ENCODE measurements around the gene FAM169A.
"Not testable (repeated sequence)": the region's sequence is repeated elsewhere in the genome, so short reads cannot be mapped to it uniquely, and the experiment has no call there.

FAM169A gene

GRCh38 chr5:74863726-74864125, 2.5 kb downstream of the FAM169A start:
- Histone ChIP-seq H4K20me1 (ENCODE audit: insufficient read depth, low read length) (no peaks in the 10 kb centered on the region), H3F3A (ENCODE audit: insufficient read depth, low read length) (no peaks in the 10 kb centered on the region), H3K4me2 (ENCODE audit: low read depth, low read length) (no peak overlapping the region), H3K4me3 (ENCODE audit: low read length) (no peak overlapping the region), H3K9ac (ENCODE audit: low read length) (no peak overlapping the region), H3K36me3 (replicated peaks; ENCODE audit: insufficient read depth, low read length) (no peaks in the 10 kb centered on the region), H3K27ac (ENCODE audit: low read length) (no peak overlapping the region), H3K79me2 (ENCODE audit: low read length) (no peaks in the 10 kb centered on the region), H3K9me2 (replicated peaks; ENCODE audit: insufficient read depth, low read length) (no peaks in the 10 kb centered on the region), H2AFZ (ENCODE audit: low read length) (no peak overlapping the region), H3K9me3 (replicated peaks; ENCODE audit: insufficient read depth, low read length) (no peaks in the 10 kb centered on the region), H3K27me3 (replicated peaks; ENCODE audit: insufficient read depth, low read length) (no peaks in the 10 kb centered on the region), H3K4me1 (ENCODE audit: low read length) (no peaks in the 10 kb centered on the region)
- no peak for DNase-seq
- TF ChIP-seq, protein P1, sequence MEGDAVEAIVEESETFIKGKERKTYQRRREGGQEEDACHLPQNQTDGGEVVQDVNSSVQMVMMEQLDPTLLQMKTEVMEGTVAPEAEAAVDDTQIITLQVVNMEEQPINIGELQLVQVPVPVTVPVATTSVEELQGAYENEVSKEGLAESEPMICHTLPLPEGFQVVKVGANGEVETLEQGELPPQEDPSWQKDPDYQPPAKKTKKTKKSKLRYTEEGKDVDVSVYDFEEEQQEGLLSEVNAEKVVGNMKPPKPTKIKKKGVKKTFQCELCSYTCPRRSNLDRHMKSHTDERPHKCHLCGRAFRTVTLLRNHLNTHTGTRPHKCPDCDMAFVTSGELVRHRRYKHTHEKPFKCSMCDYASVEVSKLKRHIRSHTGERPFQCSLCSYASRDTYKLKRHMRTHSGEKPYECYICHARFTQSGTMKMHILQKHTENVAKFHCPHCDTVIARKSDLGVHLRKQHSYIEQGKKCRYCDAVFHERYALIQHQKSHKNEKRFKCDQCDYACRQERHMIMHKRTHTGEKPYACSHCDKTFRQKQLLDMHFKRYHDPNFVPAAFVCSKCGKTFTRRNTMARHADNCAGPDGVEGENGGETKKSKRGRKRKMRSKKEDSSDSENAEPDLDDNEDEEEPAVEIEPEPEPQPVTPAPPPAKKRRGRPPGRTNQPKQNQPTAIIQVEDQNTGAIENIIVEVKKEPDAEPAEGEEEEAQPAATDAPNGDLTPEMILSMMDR (IDR thresholded peaks at IDR 0.05; ENCODE audit: low read length) = no peak
- TF ChIP-seq EZH2phosphoT487 (IDR thresholded peaks at IDR 0.05; ENCODE audit: low read length) (no peak), EZH2 (optimal IDR thresholded peaks at IDR 0.05; ENCODE audit: low read depth, low read length) (no peak)

GRCh38 chr5:74862221-74862620, 4.0 kb downstream of the FAM169A start:
- DNase-seq = no peak
- Histone ChIP-seq H2AFZ (ENCODE audit: low read length) (no peak overlapping the region), H3K79me2 (ENCODE audit: low read length) (no peaks in the 10 kb centered on the region), H3K4me2 (ENCODE audit: low read depth, low read length) (no peak overlapping the region), H3K9me3 (replicated peaks; ENCODE audit: insufficient read depth, low read length) (no peaks in the 10 kb centered on the region), H3K36me3 (replicated peaks; ENCODE audit: insufficient read depth, low read length) (no peaks in the 10 kb centered on the region), H3K9me2 (replicated peaks; ENCODE audit: insufficient read depth, low read length) (no peaks in the 10 kb centered on the region), H3K27ac (ENCODE audit: low read length) (no peak overlapping the region), H3F3A (ENCODE audit: insufficient read depth, low read length) (no peaks in the 10 kb centered on the region), H3K4me3 (ENCODE audit: low read length) (no peak overlapping the region), H3K9ac (ENCODE audit: low read length) (no peak overlapping the region), H3K27me3 (replicated peaks; ENCODE audit: insufficient read depth, low read length) (no peaks in the 10 kb centered on the region), H3K4me1 (ENCODE audit: low read length) (no peaks in the 10 kb centered on the region), H4K20me1 (ENCODE audit: insufficient read depth, low read length) (no peaks in the 10 kb centered on the region)
- no peak for TF ChIP-seq EZH2 (optimal IDR thresholded peaks at IDR 0.05; ENCODE audit: low read depth, low read length)
- no peak for TF ChIP-seq EZH2phosphoT487 (IDR thresholded peaks at IDR 0.05; ENCODE audit: low read length)
- TF ChIP-seq, protein P1 (IDR thresholded peaks at IDR 0.05; ENCODE audit: low read length) = no peak

DNA sequence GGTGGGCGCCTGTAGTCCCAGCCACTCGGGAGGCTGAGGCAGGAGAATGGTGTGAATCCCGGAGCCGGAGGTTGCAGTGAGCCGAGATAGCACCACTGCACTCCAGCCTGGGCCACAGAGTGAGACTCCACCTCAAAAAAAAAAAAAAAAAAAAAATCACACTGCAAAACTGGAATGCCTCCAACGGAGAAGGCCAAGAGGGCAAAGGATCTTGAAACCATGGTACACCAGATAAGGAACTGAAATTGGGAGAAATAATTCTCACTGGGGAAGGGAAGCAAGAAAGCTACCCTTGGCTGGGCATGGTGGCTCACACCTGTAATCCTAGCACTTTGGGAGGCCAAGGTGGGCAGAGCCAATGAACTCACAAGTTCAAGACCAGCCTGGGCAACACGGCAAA, 9.2 kb downstream of the FAM169A start:
- not testable (repeated sequence) for H3K4me3 ChIP-seq (ENCODE audit: low read length); DNase-seq; H2AFZ ChIP-seq (ENCODE audit: low read length); H3F3A ChIP-seq (ENCODE audit: insufficient read depth, low read length); H3K79me2 ChIP-seq (ENCODE audit: low read length); H3K27me3 ChIP-seq (replicated peaks; ENCODE audit: insufficient read depth, low read length); H3K9ac ChIP-seq (ENCODE audit: low read length); H3K36me3 ChIP-seq (replicated peaks; ENCODE audit: insufficient read depth, low read length); H3K4me2 ChIP-seq (ENCODE audit: low read depth, low read length); H4K20me1 ChIP-seq (ENCODE audit: insufficient read depth, low read length); H3K4me1 ChIP-seq (ENCODE audit: low read length); H3K9me2 ChIP-seq (replicated peaks; ENCODE audit: insufficient read depth, low read length); H3K27ac ChIP-seq (ENCODE audit: low read length); H3K9me3 ChIP-seq (replicated peaks; ENCODE audit: insufficient read depth, low read length)

DNA sequence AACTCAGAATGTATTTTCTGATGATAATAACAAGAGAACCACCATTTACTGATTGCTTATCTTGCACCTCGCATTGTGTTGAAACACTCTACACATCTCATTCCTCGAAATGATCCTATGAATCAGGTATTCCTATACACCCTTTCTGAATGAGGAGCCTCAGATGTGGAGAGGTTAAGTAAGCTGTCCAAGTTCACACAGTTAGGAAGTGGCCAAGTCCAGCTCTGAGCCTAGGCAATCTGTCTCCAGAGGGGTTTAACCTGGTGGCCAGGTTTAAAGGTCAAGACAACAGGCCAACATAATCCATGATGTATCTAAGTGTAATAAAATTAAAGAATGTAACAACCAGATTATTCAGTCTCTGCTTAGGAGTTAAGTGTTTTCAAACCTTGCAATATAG, 12.9 kb downstream of the FAM169A start:
- Histone ChIP-seq H3K27ac (ENCODE audit: low read length) (no peak overlapping the region), H3K4me2 (ENCODE audit: low read depth, low read length) (no peak overlapping the region), H3K9me3 (replicated peaks; ENCODE audit: insufficient read depth, low read length) (no peaks in the 10 kb centered on the region), H3K9me2 (replicated peaks; ENCODE audit: insufficient read depth, low read length) (no peaks in the 10 kb centered on the region), H4K20me1 (ENCODE audit: insufficient read depth, low read length) (no peaks in the 10 kb centered on the region), H2AFZ (ENCODE audit: low read length) (no peak overlapping the region), H3K36me3 (replicated peaks; ENCODE audit: insufficient read depth, low read length) (no peaks in the 10 kb centered on the region), H3K4me3 (ENCODE audit: low read length) (no peak overlapping the region), H3K79me2 (ENCODE audit: low read length) (no peaks in the 10 kb centered on the region), H3K27me3 (replicated peaks; ENCODE audit: insufficient read depth, low read length) (no peaks in the 10 kb centered on the region), H3K4me1 (ENCODE audit: low read length) (peaks cover 12% of the 10 kb centered on the region), H3K9ac (ENCODE audit: low read length) (no peak overlapping the region), H3F3A (ENCODE audit: insufficient read depth, low read length) (no peaks in the 10 kb centered on the region)
- DNase-seq = no peak
- TF ChIP-seq, protein P1 (IDR thresholded peaks at IDR 0.05; ENCODE audit: low read length) = no peak
- no peak for TF ChIP-seq EZH2 (optimal IDR thresholded peaks at IDR 0.05; ENCODE audit: low read depth, low read length)
- TF ChIP-seq EZH2phosphoT487 (IDR thresholded peaks at IDR 0.05; ENCODE audit: low read length) = no peak
